ENCODE results near the gene AAK1.
"Not testable (repeated sequence)": the region's sequence is repeated elsewhere in the genome, so short reads cannot be mapped to it uniquely, and the experiment has no call there.

Gene AAK1

DNA sequence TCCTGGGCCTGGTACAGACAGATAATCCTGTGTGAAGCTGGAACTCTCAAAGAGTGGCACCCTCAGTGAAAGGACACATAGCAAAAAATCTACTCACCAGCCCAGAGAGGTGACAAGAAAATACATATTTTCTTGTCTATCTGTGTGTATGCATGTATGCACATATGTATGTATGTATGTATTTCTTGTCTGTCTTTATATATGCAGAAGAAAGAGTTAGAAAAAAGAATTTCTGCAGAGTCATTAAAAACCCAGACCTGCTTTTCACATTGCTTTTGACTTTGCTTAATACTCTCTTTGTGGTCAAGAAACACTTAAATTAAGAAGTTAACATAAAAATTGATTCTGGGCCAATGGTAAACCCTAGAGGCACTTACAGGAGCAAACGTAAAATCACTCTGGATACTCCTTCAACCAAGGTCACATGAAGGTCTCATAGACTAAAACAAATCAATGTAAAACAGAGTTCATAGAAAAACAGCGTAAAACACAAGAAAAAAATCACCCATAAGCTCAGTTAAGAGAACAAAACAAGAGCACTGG is 16.5 kb upstream of the AAK1 start:
- no peak for DNase-seq (ENCODE audit: low read depth)

DNA sequence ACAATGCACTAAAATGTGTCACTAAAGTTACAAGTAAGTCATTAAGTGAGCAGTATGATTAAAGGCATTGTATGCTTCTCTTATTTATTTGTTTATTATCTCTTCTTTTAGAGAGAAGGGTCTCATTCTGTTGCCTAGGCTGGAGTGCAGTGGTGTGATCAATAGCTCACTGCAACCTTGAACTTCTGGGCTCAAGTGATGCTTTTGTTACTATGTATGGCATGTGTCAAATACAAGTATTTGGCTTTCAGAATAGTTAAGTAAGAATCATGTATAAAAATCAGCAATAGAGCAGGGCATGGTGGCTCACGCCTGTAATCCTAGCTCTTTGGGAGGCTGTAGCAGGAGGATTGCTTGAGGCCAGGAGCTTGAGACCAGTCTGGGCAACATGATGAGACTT is 15.8 kb upstream of the AAK1 start:
- DNase-seq (ENCODE audit: low read depth), result no peak

DNA sequence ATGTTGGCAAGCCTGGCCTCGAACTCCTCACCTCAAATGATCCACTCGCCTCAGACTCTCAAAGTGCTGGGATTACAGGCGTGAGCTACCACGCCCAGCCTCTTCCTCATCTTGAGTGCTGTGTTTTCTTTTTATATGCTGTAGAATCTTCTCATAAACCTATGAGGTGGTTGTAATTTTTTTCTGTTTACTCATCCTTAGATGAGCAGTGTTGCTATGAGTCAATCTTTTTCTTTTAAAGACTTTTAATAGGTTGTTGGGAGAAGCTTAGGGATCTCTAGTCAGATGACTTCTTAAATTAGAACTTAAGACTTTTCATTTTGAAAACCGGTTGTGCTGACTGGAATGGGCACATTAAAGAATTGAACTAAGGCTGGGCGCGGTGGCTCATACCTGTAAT is 8.7 kb upstream of the AAK1 start:
- no peak for DNase-seq (ENCODE audit: low read depth)

DNA sequence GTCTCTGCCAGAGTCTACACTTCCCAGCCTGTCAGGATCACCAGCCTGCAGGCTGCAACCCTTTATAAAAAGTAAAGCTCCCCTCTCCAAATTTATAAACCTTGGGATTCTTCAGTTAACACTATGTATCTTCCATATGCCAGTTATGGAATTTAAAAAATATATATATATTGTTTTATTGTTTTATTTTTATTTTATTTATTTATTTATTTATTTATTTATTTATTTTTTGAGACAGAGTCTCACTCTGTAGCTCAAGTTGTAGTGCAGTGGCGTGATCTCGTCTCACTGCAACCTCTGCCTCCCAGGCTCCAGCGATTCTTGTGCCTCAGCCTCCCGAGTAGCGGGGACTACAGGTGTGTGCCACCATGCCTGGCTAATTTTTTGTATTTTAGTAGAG is 3.7 kb upstream of the AAK1 start:
- not testable (repeated sequence) for DNase-seq (ENCODE audit: low read depth)

DNA sequence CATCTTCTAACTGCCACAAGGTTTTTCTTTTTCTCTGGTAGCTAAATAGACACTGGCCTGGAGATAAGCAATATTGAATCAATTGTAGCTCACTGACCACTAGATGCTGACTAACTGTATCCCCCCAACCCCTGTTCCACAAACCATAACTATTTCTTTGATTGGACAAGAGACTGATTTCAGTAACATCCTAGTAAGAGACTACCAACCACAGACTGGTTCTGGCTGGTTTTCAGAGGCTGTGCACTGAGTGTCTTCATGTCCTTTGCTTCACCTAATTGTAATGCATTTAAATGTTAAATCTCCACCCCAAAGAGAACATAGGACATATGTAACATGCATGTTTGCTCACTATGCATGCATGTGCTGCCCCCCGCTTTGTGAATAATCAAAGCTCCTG is 3.2 kb upstream of the AAK1 start:
- DNase-seq (ENCODE audit: low read depth), result no peak

DNA sequence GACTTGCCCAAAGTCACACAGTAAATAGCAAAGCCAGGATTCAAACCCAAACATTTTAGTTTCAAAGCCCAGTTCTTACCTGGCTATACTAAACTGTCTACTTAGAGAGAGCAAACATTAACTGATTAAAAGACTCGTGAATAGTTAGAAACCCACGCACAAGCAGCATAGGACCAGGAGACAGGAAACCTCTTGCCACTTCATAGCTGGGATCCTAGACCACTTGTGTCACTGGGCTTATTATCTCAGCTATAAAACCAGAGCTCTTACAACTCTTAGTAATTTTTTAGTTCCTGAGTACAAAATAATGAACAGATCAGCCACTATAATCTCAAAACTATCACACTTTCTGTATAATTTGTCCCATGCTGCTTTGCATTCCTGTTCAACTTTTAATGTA is 2.4 kb upstream of the AAK1 start:
- peak; percentile 33 for DNase-seq (ENCODE audit: low read depth)

DNA sequence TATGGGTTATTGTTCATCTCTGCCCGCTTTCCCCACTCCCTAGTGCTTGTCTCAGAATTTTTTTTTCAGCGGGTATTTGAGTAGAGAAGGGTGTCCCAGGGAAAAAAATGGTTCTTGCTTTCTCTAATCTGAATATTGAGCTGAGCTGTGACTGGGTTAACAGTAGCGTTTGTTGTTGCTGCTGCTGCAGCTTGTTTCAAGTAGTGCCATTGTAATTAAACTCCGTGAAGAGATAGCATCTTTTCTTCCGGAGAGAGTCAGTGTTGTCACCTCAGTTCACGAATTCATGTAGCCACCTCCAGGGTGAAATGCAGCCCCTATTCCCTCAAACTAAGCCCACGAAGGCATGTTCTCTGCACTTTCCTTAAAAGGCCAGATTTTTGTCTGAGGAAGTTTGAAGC is 1.5 kb upstream of the AAK1 start:
- DNase-seq (ENCODE audit: low read depth), result peak; percentile 38

DNA sequence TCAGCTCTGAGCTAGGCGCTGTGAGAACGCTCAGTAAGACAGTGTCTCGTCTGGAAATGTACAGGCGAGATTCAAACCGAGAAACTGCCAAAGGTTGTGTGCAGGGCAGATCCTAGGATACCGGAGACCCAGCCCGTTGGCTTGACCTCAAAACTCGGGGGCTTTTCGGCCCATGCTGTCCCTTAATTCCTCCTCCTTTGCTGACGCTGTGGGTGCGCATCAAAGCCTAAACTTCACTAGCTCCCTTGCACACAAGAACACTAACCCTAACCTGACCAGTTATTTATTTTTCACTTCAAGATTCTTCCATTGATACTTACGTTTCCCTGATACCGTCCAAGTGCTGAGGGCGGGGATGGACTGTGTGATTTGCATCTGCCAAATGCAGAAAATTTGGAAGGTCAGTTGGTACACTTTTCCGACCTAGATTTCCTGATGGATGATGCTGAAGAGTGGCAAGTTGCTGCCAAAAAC is 1.0 kb upstream of the AAK1 start:
- DNase-seq (ENCODE audit: low read depth), result no peak

DNA sequence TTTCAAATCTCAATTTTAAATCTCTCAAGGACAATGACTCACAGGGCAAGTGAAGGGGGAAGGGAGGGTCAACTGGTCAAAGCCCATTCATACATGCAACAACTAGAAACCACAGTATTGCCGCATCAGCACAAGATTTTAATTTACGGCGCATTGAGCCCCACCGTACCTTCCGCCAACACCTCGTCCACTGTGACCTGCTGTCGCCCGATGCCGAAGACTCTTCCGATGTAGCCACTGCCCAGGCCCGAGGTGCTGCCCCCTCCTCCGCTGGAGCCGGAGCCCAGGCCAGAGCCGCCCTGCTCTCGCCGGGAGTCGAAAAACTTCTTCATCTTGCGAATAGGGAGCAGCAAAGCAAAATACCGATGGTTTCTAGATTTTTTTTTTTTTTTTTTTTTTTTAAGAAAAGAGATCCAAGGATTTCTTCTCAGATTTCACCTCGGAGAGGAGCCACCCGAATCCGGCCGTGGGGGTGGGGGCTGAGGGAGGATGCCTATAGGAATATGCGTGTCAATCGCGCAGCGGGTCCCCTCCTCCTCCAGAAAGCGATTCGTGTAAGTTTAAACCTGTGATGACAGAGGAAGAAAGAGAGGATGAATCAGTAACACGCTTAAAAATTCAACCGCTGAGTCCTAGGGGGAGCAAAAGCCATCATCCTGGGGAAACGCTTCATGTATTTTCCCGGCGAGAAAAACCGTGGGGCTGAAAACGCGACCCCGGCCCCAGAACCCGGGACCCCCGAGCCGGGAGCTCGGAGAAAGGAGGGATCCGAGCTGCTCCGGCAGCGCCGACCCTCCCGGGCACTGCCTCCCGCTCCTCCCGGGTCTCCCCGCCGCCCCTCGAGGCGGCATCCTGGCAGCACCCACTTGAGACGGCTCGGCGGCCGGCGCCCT is 584 bp downstream of the AAK1 start:
- peak; percentile 28 for DNase-seq (ENCODE audit: low read depth)

DNA sequence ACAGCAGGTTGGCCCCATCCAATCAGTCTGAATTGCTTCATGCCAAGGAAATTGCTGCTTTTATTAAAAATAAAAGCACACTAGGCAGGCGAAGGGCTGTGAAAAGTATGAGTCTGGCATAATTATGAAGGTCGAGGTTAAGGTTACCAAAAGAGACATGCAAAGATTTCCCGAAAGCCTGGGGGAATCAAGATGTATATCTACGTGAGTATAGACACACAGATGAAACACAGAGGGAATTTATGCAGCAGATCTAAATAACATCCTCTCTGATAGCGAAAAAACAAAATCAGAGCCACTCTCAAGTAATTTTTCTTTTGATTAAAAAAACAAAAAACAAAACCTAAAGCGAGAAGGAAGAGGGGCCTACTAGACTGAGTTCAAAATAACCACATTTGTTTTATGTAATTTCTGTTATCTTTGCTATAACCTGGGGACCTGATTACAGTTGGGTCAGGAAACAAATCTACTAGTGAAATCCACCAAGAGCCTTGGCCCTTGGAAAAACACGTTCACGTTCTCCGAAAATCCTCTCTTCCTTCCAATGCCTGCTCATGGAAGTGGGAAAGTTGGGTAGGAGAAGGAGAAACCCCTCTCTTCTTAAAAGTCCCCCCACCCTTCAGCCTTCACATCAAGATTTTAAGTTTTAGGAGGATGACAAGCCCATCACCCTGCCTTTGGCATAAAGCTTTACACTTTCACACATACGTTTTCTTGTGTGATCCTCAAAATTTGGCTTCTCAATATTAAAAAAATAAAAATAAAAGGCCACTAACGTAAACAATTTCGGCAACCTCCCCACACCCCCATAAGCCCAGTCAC is 1.4 kb downstream of the AAK1 start:
- no peak for DNase-seq (ENCODE audit: low read depth)

DNA sequence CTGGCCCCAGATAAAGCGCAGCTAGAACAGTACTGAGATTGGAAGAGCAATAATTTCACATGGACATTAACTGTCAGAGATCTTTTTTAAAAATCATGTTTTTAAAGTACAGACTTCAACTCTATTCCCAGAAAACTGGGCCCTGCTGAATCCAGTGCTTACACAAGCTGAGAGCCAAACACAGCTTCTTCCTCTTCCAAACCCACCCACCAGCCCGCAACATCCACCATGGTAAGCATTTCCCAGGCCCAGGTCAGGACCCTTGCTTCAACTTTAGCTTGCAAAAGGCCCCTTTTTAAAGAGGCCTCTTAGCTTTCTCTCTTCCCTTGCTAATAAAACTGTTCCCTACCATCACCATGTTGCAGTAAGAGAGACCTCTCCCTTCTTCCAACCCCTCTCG is 2.1 kb downstream of the AAK1 start:
- no peak for DNase-seq (ENCODE audit: low read depth)

DNA sequence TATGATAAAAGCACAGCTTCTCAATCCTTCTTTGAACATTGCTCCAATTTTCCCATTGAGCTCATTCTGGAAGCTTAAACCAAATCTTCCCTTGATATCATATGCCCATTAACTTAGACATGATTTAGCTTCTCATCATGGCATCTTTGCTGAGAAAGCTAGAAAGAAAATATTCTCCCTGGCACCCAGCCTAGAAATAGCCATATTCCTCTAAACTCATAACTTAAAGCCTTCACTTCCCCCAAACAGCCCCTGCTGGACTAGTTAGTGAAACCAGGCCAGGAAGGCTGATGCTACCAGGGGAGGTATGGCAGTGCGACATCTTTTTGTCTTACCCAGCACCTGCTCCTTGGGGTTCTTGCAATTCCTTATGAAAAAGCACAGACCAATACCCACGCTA is 4.3 kb downstream of the AAK1 start:
- no peak for DNase-seq (ENCODE audit: low read depth)

DNA sequence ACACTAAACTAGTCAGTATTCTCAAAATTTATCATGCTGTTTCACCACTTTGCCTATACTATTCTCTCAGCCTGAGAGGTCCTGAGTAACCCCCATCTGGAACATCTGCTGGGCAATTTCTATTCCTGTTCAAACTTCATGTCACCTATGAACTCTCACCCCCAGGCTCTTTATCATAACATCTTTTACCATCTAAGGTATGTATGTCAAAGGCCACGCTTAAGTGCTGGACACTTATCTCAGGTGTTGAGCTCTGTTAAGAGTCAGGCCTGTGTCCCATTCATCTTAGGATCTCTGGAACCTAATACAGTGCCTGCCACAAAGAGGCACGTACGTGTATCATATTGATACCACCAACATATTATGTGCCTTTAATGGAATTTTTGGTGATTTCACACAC is 4.9 kb downstream of the AAK1 start:
- no peak for DNase-seq (ENCODE audit: low read depth)

DNA sequence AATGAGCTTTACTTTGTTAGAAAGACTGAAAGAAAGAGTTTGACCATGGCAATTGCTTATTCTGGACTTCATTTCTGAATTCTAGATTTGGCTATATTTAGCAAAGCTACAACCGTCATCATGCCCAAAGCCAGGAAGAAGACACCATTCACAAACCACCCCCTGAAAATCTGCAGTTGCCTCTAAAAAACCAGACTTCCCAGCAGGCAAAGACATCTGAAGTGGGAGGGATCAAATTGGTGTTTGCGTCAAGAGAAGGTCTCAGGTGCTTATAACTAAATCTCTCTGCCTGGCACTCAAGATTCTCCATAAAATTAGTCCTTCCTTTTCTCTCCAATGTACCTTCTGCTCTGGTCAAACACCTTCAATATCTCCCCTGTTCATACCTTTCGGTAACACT is 5.6 kb downstream of the AAK1 start:
- DNase-seq (ENCODE audit: low read depth), result no peak

DNA sequence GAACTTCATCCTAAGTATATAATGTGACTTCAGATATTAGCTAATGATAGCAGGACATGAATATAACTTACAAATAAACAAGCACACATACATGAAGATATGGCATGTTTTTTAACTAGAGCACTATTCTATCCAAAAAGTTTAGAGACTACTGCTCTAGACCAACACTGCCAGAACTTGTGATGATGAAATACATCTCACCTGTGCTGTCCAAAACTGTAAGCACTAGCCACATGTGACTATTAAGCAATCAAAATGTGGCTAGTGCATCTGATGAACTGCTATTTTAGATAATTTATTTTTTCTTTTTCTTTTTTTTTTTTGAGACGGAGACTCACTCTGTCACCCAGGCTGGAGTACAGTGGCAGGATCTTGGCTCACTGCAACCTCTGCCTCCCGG is 7.1 kb downstream of the AAK1 start:
- no peak for DNase-seq (ENCODE audit: low read depth)

DNA sequence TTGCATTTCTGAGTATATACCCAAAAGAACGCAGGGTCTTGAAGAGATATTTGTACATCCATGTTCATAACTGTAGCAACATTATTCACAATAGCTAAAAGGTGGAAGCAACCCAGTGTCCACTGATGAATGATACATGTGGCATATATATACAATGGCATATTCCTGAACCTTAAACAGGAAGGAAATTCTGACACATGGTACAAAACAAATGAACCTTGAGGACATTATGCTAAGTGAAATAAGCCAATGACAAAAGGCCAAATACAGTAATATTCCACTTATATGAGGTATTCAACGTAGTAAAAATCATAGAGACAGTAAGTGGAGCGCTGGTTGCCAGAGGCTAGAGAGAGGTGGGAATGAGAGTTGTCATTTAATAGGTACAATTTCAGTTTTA is 8.1 kb downstream of the AAK1 start:
- DNase-seq (ENCODE audit: low read depth), result no peak

DNA sequence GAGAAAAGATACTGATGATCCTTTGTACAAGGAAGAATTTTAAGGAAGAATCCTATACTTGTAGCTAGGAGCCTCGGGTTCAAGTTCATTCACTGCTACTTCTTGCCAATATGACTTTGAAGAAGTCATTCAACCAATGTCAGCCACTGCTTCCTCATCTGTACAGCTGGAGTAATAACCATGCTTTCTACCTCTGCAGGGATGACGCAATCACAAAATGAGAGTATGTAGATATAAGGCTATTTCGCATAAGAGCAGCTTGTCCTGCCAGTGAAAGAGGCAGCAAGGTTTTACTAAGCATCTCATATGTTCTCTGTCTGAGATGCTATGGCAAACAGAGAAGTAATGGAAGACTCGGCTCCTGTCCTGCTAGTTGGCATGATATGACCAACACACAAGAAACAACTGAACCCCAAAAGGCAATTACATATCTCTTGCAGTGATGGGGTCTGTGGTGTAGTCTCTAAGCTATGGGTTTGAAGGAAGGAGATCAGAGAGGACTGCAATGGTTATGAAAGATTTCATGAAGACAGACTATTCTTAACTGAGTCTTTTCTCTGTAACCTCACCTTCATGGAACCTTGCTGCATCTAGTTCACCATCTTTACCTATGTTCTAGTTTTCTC is 9.2 kb downstream of the AAK1 start:
- DNase-seq (ENCODE audit: low read depth), result no peak

DNA sequence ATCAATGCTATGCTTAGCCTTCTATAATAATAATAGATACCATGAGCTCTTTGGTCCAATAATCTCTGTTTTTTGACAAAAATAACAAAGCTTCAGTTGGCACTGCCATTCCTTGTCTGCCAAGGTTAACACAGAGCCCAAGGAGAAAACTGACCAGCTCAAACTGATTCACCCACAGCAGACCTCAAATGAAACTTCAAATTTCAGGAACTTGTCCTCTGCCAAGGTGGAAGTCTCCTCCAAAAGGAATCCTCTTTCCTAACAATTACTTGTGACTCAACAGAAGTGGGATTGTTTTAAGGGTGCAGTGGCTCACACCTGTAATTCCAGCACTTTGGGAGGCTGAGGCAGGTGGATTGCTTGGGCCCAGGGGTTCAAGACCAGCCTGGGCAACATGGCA is 12.1 kb downstream of the AAK1 start:
- no peak for DNase-seq (ENCODE audit: low read depth)

DNA sequence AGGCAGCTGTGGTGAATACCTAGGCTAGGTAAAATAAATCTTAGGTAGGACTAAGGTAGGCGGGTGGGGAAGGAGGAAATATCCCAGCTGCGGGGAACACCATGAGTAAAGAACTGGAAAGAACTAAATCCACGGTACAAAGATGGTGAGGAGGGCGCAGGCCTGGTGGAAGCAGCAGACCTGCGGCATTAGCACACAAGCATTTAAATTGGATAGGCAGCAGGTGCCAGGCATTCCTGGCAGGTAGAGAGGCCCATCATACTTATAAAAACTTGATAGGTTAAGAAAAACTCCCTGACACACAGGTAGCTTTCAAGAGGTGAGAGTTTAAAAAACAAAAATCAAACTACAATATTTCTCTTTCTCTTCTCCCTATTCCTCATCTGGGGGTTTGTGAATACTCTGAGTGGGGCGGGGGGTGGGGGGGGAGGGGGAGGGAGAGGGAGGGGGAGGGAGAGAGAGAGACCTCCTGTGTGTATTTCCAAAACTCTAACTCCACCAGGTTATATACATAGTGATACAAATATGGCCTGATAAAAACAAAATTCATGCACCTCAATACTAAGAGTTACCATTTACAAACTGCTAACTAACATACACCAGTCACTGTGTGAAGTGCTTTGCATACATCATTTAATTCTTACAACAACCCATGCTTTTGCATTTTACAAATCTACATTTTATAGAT is 13.5 kb downstream of the AAK1 start:
- no peak for DNase-seq (ENCODE audit: low read depth)

DNA sequence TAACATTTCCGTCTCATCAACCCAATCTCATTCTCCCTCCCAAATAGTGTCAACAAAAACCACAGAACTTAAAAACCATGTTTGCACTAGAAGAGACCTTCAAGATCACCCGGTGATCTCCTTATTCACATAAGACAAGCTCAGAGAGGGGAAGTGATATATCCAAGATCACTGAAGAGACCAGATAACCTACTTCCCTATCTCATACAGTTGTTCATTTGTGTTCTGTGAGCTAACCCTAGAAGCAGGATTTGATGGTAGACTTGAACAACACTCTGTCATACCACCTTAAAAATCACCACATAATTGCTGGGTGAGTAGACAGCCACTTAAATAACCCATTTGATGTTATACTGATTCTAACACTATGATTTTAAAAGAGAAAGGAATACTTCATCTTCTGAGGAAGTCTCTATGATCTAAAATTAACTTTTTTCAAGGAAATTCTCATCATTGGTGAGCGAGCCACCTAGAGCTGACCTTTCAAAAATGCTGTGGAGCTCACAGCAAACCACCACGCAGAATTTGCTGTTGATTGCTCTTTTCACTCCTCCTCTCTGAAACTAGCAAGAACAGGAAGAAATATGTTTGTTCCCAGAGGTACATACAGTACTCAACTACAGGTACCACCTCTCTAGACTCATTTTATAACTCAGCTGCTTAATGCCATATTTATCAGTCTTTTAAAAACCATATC is 15.1 kb downstream of the AAK1 start:
- DNase-seq (ENCODE audit: low read depth), result no peak

DNA sequence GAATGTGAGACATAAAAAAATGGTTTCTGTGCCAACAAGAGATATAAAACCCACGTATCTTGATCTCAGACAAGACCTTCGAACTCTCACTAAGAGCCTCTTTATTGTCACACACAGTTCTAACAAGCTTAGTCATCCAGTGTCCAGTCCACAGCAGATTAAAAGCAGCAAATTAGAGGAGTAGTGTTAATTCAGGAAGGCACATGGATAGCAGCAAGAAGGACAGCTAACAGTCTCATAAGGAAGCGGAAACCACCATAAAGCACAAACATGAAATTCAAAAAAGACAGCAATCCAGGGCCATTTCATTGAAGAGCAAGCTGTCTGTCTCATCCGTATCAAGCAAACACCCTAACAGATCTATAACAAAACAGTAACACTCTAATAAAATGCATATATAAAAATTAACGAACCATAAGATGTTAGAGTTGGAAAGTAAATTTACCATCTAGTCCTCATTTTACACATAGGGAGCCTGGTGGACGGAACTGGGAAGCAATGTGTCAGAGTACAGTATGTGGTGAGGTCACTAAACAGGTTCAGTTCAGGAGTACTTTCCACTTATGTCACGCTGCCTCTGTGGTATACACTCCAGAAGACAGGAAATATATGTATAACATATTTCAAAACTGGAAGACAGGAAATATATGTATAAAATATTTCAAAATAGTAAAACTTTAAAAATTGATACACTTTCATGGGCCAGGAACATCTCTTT is 18.3 kb downstream of the AAK1 start:
- no peak for DNase-seq (ENCODE audit: low read depth)

Measured in T-helper 22 cell (primary cell).